HG02642 (cell line): Measurements from ENCODE around the gene PROS1.
"Not testable (repeated sequence)": the region's sequence is repeated elsewhere in the genome, so short reads cannot be mapped to it uniquely, and the experiment has no call there.

ENCODE experiments used
- ATAC-seq: cut with Tn5 transposase; IDR thresholded peaks from one replicate; pipeline ENCODE4 v1.9.1; 2021; ENCODE audit warnings: mild to moderate bottlenecking; ENCODE audit not compliant: unreplicated experiment, poor library complexity

Gene PROS1

GRCh38 chr3:93906245-93906644 lies 67.5 kb downstream of the PROS1 start:
- no peak for ATAC-seq

DNA sequence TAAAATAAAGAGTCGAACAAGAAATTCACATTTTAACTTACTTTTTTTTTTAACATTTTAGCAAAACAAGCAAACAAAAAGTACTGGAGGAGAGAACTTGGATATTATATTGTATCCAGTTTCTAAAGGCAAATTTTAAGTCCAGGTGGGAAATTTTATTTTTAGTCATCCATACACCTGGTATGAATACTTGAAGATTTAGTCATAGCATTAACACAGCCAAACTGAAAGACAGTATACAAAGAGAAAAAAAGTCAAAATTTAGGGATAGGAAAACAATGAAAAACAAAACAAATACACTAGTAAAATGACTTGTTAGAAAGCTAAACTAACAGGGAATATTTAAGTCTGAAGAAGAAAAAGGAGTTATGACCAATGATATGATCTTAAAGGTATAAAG lies 69.1 kb downstream of the PROS1 start:
- ATAC-seq: no peak

- ATAC-seq: not testable (repeated sequence)
Observed at GRCh38 chr3:93878250-93879017, 95.3 kb downstream of the PROS1 start.

- not testable (repeated sequence) for ATAC-seq
Observed at GRCh38 chr3:93877427-93877826, 96.3 kb downstream of the PROS1 start.

DNA sequence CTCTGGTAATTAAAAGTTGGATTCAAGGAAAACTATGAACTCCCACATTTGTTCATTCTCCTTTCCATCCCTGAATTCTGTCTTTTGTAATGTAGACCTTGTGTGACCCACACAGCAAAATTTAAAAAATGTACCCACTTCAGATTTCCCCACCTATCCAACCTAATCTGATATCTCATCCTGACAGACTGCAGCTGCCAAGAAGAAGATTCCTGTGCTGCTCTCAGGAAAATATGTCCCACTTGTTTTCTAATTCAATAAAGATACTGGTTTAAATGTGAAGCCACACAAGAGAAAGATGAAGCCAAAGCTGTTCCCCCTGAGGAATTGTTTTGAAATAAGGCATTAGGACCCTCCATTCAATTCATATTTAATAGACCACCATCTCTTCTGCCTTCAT lies 100.3 kb downstream of the PROS1 start:
- not testable (repeated sequence) for ATAC-seq

DNA sequence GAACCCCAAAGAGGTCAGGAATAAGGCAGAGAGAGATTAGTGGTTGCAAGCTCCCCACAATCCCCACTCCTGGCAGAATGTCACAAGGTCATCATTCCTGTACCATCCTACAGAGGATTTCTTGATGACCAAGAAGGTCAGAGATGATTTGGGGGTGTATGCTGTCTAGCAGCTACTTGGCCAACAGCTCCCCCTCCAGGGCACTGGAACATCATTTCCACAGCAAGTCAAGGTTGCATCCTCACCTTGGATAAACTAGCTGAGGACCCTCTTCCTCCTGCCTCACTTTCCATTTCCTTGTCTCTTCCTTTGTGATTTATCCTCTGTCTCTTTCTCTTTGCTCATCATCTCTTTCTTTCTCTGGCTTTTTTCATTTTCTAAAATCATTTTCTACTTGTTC lies 106.3 kb downstream of the PROS1 start:
- ATAC-seq: no peak

DNA sequence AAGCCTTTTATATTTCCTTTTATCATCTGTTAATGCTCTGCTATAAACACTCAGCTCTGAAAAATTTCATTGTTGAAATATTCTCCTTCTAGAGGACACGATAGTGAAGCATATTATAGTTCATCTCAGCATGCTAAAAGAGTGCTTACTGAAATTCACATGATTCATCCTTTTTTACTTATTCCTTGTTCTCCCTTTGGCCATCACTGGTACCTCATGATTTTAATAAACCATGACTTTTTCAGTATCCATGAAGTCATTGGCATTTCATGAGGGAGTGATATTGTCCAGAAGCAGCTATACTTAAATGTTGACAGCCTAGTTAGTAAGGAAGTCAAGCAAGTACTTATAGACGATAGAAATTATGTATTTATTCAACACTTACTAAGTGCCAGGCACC lies 112.7 kb downstream of the PROS1 start:
- no peak for ATAC-seq

GRCh38 chr3:93855401-93855800 lies 118.3 kb downstream of the PROS1 start:
- ATAC-seq: no peak

DNA sequence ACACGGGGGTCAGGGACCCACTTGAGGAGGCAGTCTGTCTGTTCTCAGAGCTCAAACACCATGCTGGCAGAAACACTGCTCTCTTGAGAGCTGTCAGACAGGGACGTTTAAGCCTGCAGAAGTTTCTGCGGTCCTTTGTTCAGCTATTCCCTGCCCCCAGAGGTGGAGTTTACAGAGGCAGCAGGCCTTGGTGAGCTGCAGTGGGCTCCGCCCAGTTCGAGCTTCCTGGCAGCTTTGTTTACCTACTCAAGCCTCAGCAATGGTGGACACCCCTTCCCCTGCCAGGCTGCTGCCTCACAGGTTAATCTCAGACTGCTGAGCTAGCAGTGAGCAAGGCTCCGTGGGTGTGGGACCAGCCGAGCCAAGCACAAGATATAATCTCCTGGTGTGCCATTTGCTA lies 121.5 kb downstream of the PROS1 start:
- ATAC-seq: not testable (repeated sequence)

- ATAC-seq: no peak
Observed at GRCh38 chr3:93843981-93844380, 129.7 kb downstream of the PROS1 start.

- not testable (repeated sequence) for ATAC-seq
Observed at GRCh38 chr3:93839193-93839592, 134.5 kb downstream of the PROS1 start.
